ENCODE results near the gene MBD6. TPM values are rescaled to one million over a fixed set of nuclear protein-coding genes. Genes with fewer than 3 reads are reported as not detected.
"Not testable (repeated sequence)": the region's sequence is repeated elsewhere in the genome, so short reads cannot be mapped to it uniquely, and the experiment has no call there.

The MBD6 gene
- total RNA-seq, 1 donor from 2014 or later: 3.6 TPM

DNA sequence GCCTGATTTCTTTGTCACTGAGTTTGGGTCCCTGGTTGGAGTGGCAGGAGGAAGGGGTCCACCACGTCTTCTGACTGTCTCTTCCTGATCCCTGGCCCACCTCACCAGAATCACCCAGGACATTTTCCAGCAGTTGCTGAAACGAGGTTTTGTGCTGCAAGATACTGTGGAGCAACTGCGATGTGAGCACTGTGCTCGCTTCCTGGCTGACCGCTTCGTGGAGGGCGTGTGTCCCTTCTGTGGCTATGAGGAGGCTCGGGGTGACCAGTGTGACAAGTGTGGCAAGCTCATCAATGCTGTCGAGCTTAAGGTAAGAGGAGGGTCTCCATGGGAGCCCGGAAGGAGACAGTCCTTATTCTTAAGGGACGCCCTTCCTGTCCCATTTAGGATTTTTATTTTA lies 22.4 kb upstream of the MBD6 start:
- Mint-ChIP-seq H3K27ac (no peak overlapping the region), H3K4me1 (peaks cover 5% of the 10 kb centered on the region), H3K27me3 (ENCODE audit: insufficient read depth, low read depth) (peaks cover 5% of the 10 kb centered on the region), H3K4me3 (no peak overlapping the region), H3K9me3 (no peaks in the 10 kb centered on the region), H3K36me3 (peaks cover 48% of the 10 kb centered on the region)
- Histone ChIP-seq H2AFZ (replicated peaks) (no peak overlapping the region), H3K4me3 (no peak overlapping the region), H3K4me2 (no peak overlapping the region), H3K9ac (no peak overlapping the region), H4K20me1 (ENCODE audit: low read depth) (no peaks in the 10 kb centered on the region), H3K79me2 (ENCODE audit: low read depth) (no peaks in the 10 kb centered on the region), H3K27me3 (no peaks in the 10 kb centered on the region), H3K9me3 (ENCODE audit: low read depth) (no peaks in the 10 kb centered on the region), H3K36me3 (peaks cover 14% of the 10 kb centered on the region), H3F3A (ENCODE audit: low read depth) (no peaks in the 10 kb centered on the region), H3K4me1 (no peaks in the 10 kb centered on the region), H3K27ac (no peak overlapping the region)
- no peak for DNase-seq (ENCODE audit: low spot score)
- TF ChIP-seq EZH2phosphoT487 (IDR thresholded peaks at IDR 0.05) (no peak), EZH2 (IDR thresholded peaks at IDR 0.05) (no peak), CTCF (IDR thresholded peaks at IDR 0.05) (no peak)

GRCh38 chr12:57502311-57502969 lies 20.2 kb upstream of the MBD6 start:
- not testable (repeated sequence) for H3K27me3 ChIP-seq; DNase-seq (ENCODE audit: low spot score); H3K27me3 Mint-ChIP-seq (ENCODE audit: insufficient read depth, low read depth); H3K4me1 Mint-ChIP-seq; H4K20me1 ChIP-seq (ENCODE audit: low read depth); H3K27ac Mint-ChIP-seq; H3K9me3 ChIP-seq (ENCODE audit: low read depth); H3K4me2 ChIP-seq; H3K4me1 ChIP-seq; H3K4me3 ChIP-seq; H3K79me2 ChIP-seq (ENCODE audit: low read depth); H3K4me3 Mint-ChIP-seq; H3K27ac ChIP-seq; H3F3A ChIP-seq (ENCODE audit: low read depth); H3K9ac ChIP-seq; H2AFZ ChIP-seq (replicated peaks); H3K9me3 Mint-ChIP-seq
- H3K36me3 ChIP-seq: peaks cover 14% of the 10 kb centered on the region
- peaks cover 52% of the 10 kb centered on the region for H3K36me3 Mint-ChIP-seq

- DNase-seq (ENCODE audit: low spot score); H3K4me1 ChIP-seq; H2AFZ ChIP-seq (replicated peaks); H3K4me2 ChIP-seq; H3K4me3 ChIP-seq; H3K9me3 ChIP-seq (ENCODE audit: low read depth); H3K27ac ChIP-seq; H3K79me2 ChIP-seq (ENCODE audit: low read depth); H3K9ac ChIP-seq; H3K9me3 Mint-ChIP-seq; H4K20me1 ChIP-seq (ENCODE audit: low read depth); H3K36me3 ChIP-seq; H3K27me3 Mint-ChIP-seq (ENCODE audit: insufficient read depth, low read depth); H3K4me3 Mint-ChIP-seq; H3K27me3 ChIP-seq; H3K4me1 Mint-ChIP-seq; H3F3A ChIP-seq (ENCODE audit: low read depth); H3K27ac Mint-ChIP-seq: not testable (repeated sequence)
- H3K36me3 Mint-ChIP-seq: peaks cover 40% of the 10 kb centered on the region
Measured at GRCh38 chr12:57506541-57506940, 16.1 kb upstream of the MBD6 start.

DNA sequence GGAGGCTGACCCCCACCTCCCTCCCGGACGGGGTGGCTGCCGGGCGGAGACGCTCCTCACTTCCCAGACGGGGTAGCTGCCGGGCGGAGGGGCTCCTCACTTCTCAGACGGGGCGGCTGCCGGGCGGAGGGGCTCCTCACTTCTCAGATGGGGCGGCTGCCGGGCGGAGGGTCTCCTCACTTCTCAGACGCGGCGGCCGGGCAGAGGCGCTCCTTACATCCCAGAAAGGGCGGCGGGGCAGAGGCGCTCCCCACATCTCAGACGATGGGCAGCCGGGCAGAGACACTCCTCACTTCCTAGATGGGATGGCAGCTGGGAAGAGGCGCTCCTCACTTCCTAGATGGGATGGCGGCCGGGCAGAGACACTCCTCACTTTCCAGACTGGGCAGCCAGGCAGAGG lies 14.8 kb upstream of the MBD6 start:
- H3K27ac ChIP-seq; H3K4me3 ChIP-seq; H3K9me3 ChIP-seq (ENCODE audit: low read depth); H3K27me3 Mint-ChIP-seq (ENCODE audit: insufficient read depth, low read depth); DNase-seq (ENCODE audit: low spot score); H3K9ac ChIP-seq; H2AFZ ChIP-seq (replicated peaks); H3K4me2 ChIP-seq; H3K4me3 Mint-ChIP-seq; H3K4me1 Mint-ChIP-seq; H4K20me1 ChIP-seq (ENCODE audit: low read depth); H3K9me3 Mint-ChIP-seq; H3K4me1 ChIP-seq; H3K27me3 ChIP-seq; H3K27ac Mint-ChIP-seq; H3F3A ChIP-seq (ENCODE audit: low read depth); H3K79me2 ChIP-seq (ENCODE audit: low read depth): not testable (repeated sequence)
- peaks cover 11% of the 10 kb centered on the region for H3K36me3 ChIP-seq
- peaks cover 45% of the 10 kb centered on the region for H3K36me3 Mint-ChIP-seq

- Histone ChIP-seq H3K4me3 (no peak overlapping the region), H3K79me2 (ENCODE audit: low read depth) (no peaks in the 10 kb centered on the region), H3K27me3 (no peaks in the 10 kb centered on the region), H4K20me1 (ENCODE audit: low read depth) (no peaks in the 10 kb centered on the region), H3F3A (ENCODE audit: low read depth) (no peaks in the 10 kb centered on the region), H3K9me3 (ENCODE audit: low read depth) (no peaks in the 10 kb centered on the region), H3K4me2 (no peak overlapping the region), H3K9ac (no peak overlapping the region), H3K4me1 (no peaks in the 10 kb centered on the region), H2AFZ (replicated peaks) (no peak overlapping the region), H3K36me3 (peaks cover 14% of the 10 kb centered on the region), H3K27ac (no peak overlapping the region)
- H3K36me3 Mint-ChIP-seq: peaks cover 42% of the 10 kb centered on the region
- H3K4me3 Mint-ChIP-seq: no peak overlapping the region
- no peak overlapping the region for H3K27ac Mint-ChIP-seq
- H3K4me1 Mint-ChIP-seq: no peaks in the 10 kb centered on the region
- no peaks in the 10 kb centered on the region for H3K9me3 Mint-ChIP-seq
- DNase-seq (ENCODE audit: low spot score): no peak
- TF ChIP-seq CTCF (IDR thresholded peaks at IDR 0.05): no peak
- TF ChIP-seq EZH2phosphoT487 (IDR thresholded peaks at IDR 0.05): no peak
- no peak for TF ChIP-seq EZH2 (IDR thresholded peaks at IDR 0.05)
- no peaks in the 10 kb centered on the region for H3K27me3 Mint-ChIP-seq (ENCODE audit: insufficient read depth, low read depth)
Measured at GRCh38 chr12:57511161-57511560, 11.5 kb upstream of the MBD6 start.

Measured in neural progenitor cell (in vitro differentiated cells).